GM19238 (cell line): ENCODE measurements around the gene HTT.

Experiments used
- DNase-seq: peaks from one replicate; pipeline ENCODE4 v3.0.0; 2011; ENCODE audit warnings: low spot score; ENCODE audit not compliant: insufficient read length

The HTT gene

GRCh38 chr4:3199653-3200422, 125.4 kb downstream of the HTT start:
- no peak for DNase-seq

- no peak for DNase-seq
These were observed 126.1 kb downstream of the HTT start for GRCh38 chr4:3200423-3201090.

- DNase-seq = peak; percentile 40
These were observed 127.5 kb downstream of the HTT start for GRCh38 chr4:3201718-3202702.

GRCh38 chr4:3202836-3203820, 128.6 kb downstream of the HTT start:
- DNase-seq = no peak

GRCh38 chr4:3203971-3204431, 129.5 kb downstream of the HTT start:
- no peak for DNase-seq

GRCh38 chr4:3205995-3206394, 131.5 kb downstream of the HTT start:
- no peak for DNase-seq

GRCh38 chr4:3206439-3207100, 132.1 kb downstream of the HTT start:
- DNase-seq = no peak

- no peak for DNase-seq
These were observed 133.1 kb downstream of the HTT start for GRCh38 chr4:3207531-3208037.

- DNase-seq = no peak
These were observed 134.3 kb downstream of the HTT start for GRCh38 chr4:3208826-3209225.

- no peak for DNase-seq
These were observed 135.3 kb downstream of the HTT start for GRCh38 chr4:3209551-3210325.

- DNase-seq = no peak
These were observed 136.0 kb downstream of the HTT start for GRCh38 chr4:3210467-3210866.

- no peak for DNase-seq
These were observed 137.4 kb downstream of the HTT start for GRCh38 chr4:3211866-3212265.

GRCh38 chr4:3212391-3213105, 138.1 kb downstream of the HTT start:
- DNase-seq = no peak

GRCh38 chr4:3213106-3213425, 138.6 kb downstream of the HTT start:
- DNase-seq = no peak

GRCh38 chr4:3213661-3214250, 139.3 kb downstream of the HTT start:
- no peak for DNase-seq

GRCh38 chr4:3215256-3215655, 140.8 kb downstream of the HTT start:
- no peak for DNase-seq

- DNase-seq = no peak
These were observed 141.3 kb downstream of the HTT start for GRCh38 chr4:3215733-3216132.

GRCh38 chr4:3217266-3217665, 142.8 kb downstream of the HTT start:
- no peak for DNase-seq
